OCI-LY1 (cell line): Measurements from ENCODE around the gene CORO2B.

ENCODE experiments used
- H2AFZ ChIP-seq: fragments of 200-600 bp; sonication (generic), shearing (Covaris generic); 2 replicates; pipeline ENCODE4 v1.6.0; 2014; ENCODE audit warnings: antibody characterized with exemption, mild to moderate bottlenecking, low read length
- H3F3A ChIP-seq: fragments of 200-600 bp; sonication (generic), shearing (Covaris generic); 2 replicates; pipeline ENCODE4 v1.6.0; 2014; ENCODE audit warnings: mild to moderate bottlenecking, antibody characterized with exemption, low read length, moderate library complexity; ENCODE audit not compliant: insufficient read depth
- H3K27ac ChIP-seq: fragments of 200-600 bp; sonication (generic); 2 replicates; pipeline ENCODE4 v1.5.1; 2014; ENCODE audit warnings: low read length, mixed run types, mild to moderate bottlenecking, low read depth; ENCODE audit not compliant: poor library complexity, severe bottlenecking
- H3K27me3 ChIP-seq: fragments of 200-600 bp; sonication (generic); 2 replicates; pipeline ENCODE4 v1.6.0; 2014; ENCODE audit warnings: antibody characterized with exemption, mild to moderate bottlenecking, low read length, moderate library complexity; ENCODE audit not compliant: insufficient read depth
- H3K36me3 ChIP-seq: fragments of 200-600 bp; sonication (generic); 2 replicates; pipeline ENCODE4 v1.6.1; 2014; ENCODE audit warnings: mild to moderate bottlenecking, antibody characterized with exemption, low read length, moderate library complexity, mixed read lengths; ENCODE audit not compliant: insufficient read depth
- H3K4me1 ChIP-seq: fragments of 200-600 bp; sonication (generic); 2 replicates; pipeline ENCODE4 v1.5.1; 2014; ENCODE audit warnings: mild to moderate bottlenecking, low read length, moderate library complexity; ENCODE audit not compliant: insufficient read depth, severe bottlenecking
- H3K4me2 ChIP-seq: fragments of 200-600 bp; sonication (generic), shearing (Covaris generic); 2 replicates; pipeline ENCODE4 v1.6.1; 2014; ENCODE audit warnings: low read length
- H3K4me3 ChIP-seq: fragments of 200-600 bp; sonication (generic); 2 replicates; pipeline ENCODE4 v1.5.1; 2014; ENCODE audit warnings: low read length, low read depth, mild to moderate bottlenecking, mixed read lengths; ENCODE audit not compliant: poor library complexity, severe bottlenecking
- H3K79me2 ChIP-seq: fragments of 200-600 bp; shearing (Covaris generic); 2 replicates; pipeline ENCODE4 v1.6.1; 2016; ENCODE audit warnings: mixed run types, low read length, mixed read lengths; ENCODE audit not compliant: insufficient read depth
- H3K9ac ChIP-seq: fragments of 200-600 bp; sonication (generic), shearing (Covaris generic); 2 replicates; pipeline ENCODE4 v1.6.1; 2014; ENCODE audit warnings: mild to moderate bottlenecking, low read length, mixed read lengths
- H3K9me2 ChIP-seq: fragments of 200-600 bp; sonication (generic), shearing (Covaris generic); 2 replicates; pipeline ENCODE4 v1.6.1; 2014; ENCODE audit warnings: low read depth, mild to moderate bottlenecking, low read length, mixed read lengths
- H3K9me3 ChIP-seq: fragments of 200-600 bp; shearing (Covaris generic); 2 replicates; pipeline ENCODE4 v1.6.1; 2014; ENCODE audit warnings: low read length, mixed read lengths
- H4K20me1 ChIP-seq: fragments of 200-600 bp; sonication (generic), shearing (Covaris generic); 2 replicates; pipeline ENCODE4 v1.6.0; 2016; ENCODE audit warnings: mild to moderate bottlenecking, low read length; ENCODE audit not compliant: insufficient read depth
- EZH2 ChIP-seq: fragments of 200-600 bp; sonication (generic), shearing (Covaris generic); IDR thresholded peaks from 2 replicates; pipeline ENCODE4 v1.8.0; 2017; ENCODE audit warnings: borderline replicate concordance, mixed run types, mild to moderate bottlenecking, antibody characterized with exemption, low read length, moderate library complexity, mixed read lengths
- TF ChIP-seq, protein P1 (sequence below): fragments of 200-600 bp; sonication (generic), shearing (Covaris generic); IDR thresholded peaks from 2 replicates; pipeline ENCODE4 v1.5.1; 2017; ENCODE audit warnings: mild to moderate bottlenecking, antibody characterized with exemption, low read length, moderate library complexity, mixed read lengths

CORO2B gene

DNA sequence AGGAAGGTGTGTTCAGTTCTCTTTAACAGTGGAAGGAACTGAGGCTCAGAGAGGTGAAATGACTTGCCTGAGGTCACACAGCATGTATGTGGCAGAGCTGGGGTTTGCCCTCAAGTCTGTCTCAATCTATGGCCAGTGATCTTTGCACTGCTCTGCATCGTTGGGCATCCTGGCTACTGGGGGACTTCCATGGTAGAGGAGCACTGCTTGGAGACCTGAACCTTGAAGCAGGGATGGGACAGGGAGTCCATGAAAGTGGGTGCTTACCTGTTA lies 2.0 kb downstream of the CORO2B start:
- H3K4me1 ChIP-seq, result peaks cover 14% of the 10 kb centered on the region

DNA sequence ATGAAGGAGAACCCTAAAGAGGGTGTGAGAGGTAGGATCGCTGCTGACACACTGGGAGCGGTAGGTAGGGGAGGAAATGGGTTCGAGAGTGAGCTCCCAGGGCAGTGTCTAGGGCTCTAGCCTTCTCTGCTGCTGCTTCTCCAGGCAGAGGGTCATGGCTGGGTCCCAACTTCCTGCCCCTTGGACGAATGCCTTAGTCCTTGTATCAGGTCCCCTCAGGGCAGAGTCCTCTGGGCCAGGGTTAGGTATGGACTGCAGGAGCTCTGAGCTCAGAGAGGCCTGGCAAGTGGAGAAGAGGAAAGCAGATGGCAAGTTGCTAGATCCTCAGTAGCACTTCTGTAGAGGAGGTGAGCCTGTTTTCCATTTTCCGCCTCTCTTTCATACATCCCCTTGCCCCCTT lies 2.9 kb downstream of the CORO2B start:
- no peak overlapping the region for H3K27ac ChIP-seq
- no peaks in the 10 kb centered on the region for H3K36me3 ChIP-seq
- H3K79me2 ChIP-seq, result no peaks in the 10 kb centered on the region
- H3K9ac ChIP-seq, result no peak overlapping the region
- no peaks in the 10 kb centered on the region for H4K20me1 ChIP-seq
- H3K9me2 ChIP-seq, result no peaks in the 10 kb centered on the region
- TF ChIP-seq, protein P1, sequence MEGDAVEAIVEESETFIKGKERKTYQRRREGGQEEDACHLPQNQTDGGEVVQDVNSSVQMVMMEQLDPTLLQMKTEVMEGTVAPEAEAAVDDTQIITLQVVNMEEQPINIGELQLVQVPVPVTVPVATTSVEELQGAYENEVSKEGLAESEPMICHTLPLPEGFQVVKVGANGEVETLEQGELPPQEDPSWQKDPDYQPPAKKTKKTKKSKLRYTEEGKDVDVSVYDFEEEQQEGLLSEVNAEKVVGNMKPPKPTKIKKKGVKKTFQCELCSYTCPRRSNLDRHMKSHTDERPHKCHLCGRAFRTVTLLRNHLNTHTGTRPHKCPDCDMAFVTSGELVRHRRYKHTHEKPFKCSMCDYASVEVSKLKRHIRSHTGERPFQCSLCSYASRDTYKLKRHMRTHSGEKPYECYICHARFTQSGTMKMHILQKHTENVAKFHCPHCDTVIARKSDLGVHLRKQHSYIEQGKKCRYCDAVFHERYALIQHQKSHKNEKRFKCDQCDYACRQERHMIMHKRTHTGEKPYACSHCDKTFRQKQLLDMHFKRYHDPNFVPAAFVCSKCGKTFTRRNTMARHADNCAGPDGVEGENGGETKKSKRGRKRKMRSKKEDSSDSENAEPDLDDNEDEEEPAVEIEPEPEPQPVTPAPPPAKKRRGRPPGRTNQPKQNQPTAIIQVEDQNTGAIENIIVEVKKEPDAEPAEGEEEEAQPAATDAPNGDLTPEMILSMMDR, result no peak
- H3K9me3 ChIP-seq, result no peaks in the 10 kb centered on the region
- H3K27me3 ChIP-seq, result peaks cover 6% of the 10 kb centered on the region; the same call in 1 of the 2 replicates
- H3F3A ChIP-seq, result no peaks in the 10 kb centered on the region
- no peak overlapping the region for H2AFZ ChIP-seq
- H3K4me3 ChIP-seq, result no peak overlapping the region
- no peak overlapping the region for H3K4me2 ChIP-seq
- peaks cover 14% of the 10 kb centered on the region for H3K4me1 ChIP-seq

More for the DNA sequence above, 2.0 kb downstream of the CORO2B start:
- H3K9me2 ChIP-seq, result no peaks in the 10 kb centered on the region
- H3K9me3 ChIP-seq, result no peaks in the 10 kb centered on the region
- H3K79me2 ChIP-seq, result no peaks in the 10 kb centered on the region
- H3K27me3 ChIP-seq, result peaks cover 12% of the 10 kb centered on the region
- no peak overlapping the region for H3K9ac ChIP-seq
- no peak overlapping the region for H3K4me3 ChIP-seq
- no peaks in the 10 kb centered on the region for H3K36me3 ChIP-seq
- H3K27ac ChIP-seq, result no peak overlapping the region
- no peak overlapping the region for H3K4me2 ChIP-seq
- no peak overlapping the region for H2AFZ ChIP-seq
- H3F3A ChIP-seq, result no peaks in the 10 kb centered on the region
- H4K20me1 ChIP-seq, result no peaks in the 10 kb centered on the region
- no peak for TF ChIP-seq EZH2
- TF ChIP-seq, protein P1, result no peak

DNA sequence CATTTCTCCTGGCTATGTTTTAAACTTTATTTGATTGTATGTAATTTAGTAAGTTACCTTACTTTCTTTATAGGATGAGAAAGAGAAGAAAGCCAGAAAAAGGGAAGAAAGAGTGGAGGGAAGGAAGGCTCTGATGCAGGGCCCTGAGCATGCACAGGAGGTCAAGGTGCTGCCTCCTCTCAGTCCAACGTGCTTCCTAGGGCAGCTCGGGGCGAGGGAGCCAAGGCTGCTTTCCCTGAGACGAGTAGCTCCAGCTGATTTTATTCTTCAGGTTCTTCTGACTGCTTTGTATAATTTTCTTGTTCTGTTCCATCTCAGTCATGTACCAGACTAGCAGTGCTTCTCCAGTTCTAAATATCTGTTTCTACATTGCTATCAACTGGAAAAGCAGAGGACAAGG lies 3.4 kb downstream of the CORO2B start:
- H3K79me2 ChIP-seq, result no peaks in the 10 kb centered on the region
- H3K9me3 ChIP-seq, result no peaks in the 10 kb centered on the region
- H3K4me1 ChIP-seq, result peaks cover 13% of the 10 kb centered on the region
- no peaks in the 10 kb centered on the region for H3K36me3 ChIP-seq
- H3F3A ChIP-seq, result no peaks in the 10 kb centered on the region
- no peaks in the 10 kb centered on the region for H3K9me2 ChIP-seq
- H3K4me3 ChIP-seq, result no peak overlapping the region
- H3K4me2 ChIP-seq, result no peak overlapping the region
- no peak overlapping the region for H2AFZ ChIP-seq
- H3K27ac ChIP-seq, result no peak overlapping the region
- no peak for TF ChIP-seq EZH2
- TF ChIP-seq, protein P1, result no peak
- no peaks in the 10 kb centered on the region for H4K20me1 ChIP-seq
- no peak overlapping the region for H3K9ac ChIP-seq
- H3K27me3 ChIP-seq, result peaks cover 4% of the 10 kb centered on the region; the same call in 1 of the 2 replicates
